Choroid plexus epithelial cell (primary cell): Measurements from ENCODE around the gene UBE2I.

Source experiments
- DNase-seq: peaks from one replicate; pipeline ENCODE4 v3.0.0-alpha.2; 2010; ENCODE audit warnings: low read depth
- H3K4me3 ChIP-seq: 2 replicates; pipeline ENCODE4 v1.5.1; 2011; ENCODE audit warnings: low read depth, mild to moderate bottlenecking, control low read depth, low read length, moderate library complexity
- CTCF ChIP-seq: conservative IDR thresholded peaks from 2 replicates; pipeline ENCODE4 v1.5.1; 2011; ENCODE audit warnings: low read depth, mild to moderate bottlenecking, control low read depth, inconsistent platforms, low read length, moderate library complexity

UBE2I gene

GRCh38 chr16:1335211-1335971 lies 26.0 kb downstream of the UBE2I start:
- no peak for DNase-seq
- no peak overlapping the region for H3K4me3 ChIP-seq

GRCh38 chr16:1335996-1336395 lies 26.6 kb downstream of the UBE2I start:
- TF ChIP-seq CTCF = no peak

More at GRCh38 chr16:1335211-1335971, 26.0 kb downstream of the UBE2I start:
- no peak for TF ChIP-seq CTCF

GRCh38 chr16:1336619-1337018 lies 27.2 kb downstream of the UBE2I start:
- TF ChIP-seq CTCF = no peak
- no peak for DNase-seq
- H3K4me3 ChIP-seq = no peak overlapping the region

More at GRCh38 chr16:1335996-1336395, 26.6 kb downstream of the UBE2I start:
- no peak overlapping the region for H3K4me3 ChIP-seq
- no peak for DNase-seq

- H3K4me3 ChIP-seq = no peak overlapping the region
- no peak for TF ChIP-seq CTCF
- no peak for DNase-seq
Measured at GRCh38 chr16:1337486-1337885, 28.1 kb downstream of the UBE2I start.

- DNase-seq = no peak
- H3K4me3 ChIP-seq = no peak overlapping the region
- TF ChIP-seq CTCF = peak; percentile 40
Measured at GRCh38 chr16:1338119-1338730, 28.8 kb downstream of the UBE2I start.

- TF ChIP-seq CTCF = no peak
- no peak overlapping the region for H3K4me3 ChIP-seq
- no peak for DNase-seq
Measured at GRCh38 chr16:1338855-1339675, 29.6 kb downstream of the UBE2I start.
